Hepatocyte (in vitro differentiated cells): ENCODE results near the gene SHISA6. TPM values are rescaled to one million over a fixed set of nuclear protein-coding genes. Genes with fewer than 3 reads are reported as not detected.

Experiments
- DNase-seq: peaks from one replicate; pipeline ENCODE4 v3.0.0-alpha.2; 2016; ENCODE audit warnings: low spot score
- H2AFZ ChIP-seq: fragments of 200-600 bp; sonication (generic); 2 replicates; pipeline ENCODE4 v1.6.0; 2016; ENCODE audit warnings: antibody characterized with exemption, mild to moderate bottlenecking
- H3K27ac ChIP-seq: fragments of 200-600 bp; sonication (generic); 2 replicates; pipeline ENCODE4 v1.5.1; 2016; ENCODE audit warnings: mild to moderate bottlenecking
- H3K27me3 ChIP-seq: fragments of 200-600 bp; sonication (generic); 2 replicates; pipeline ENCODE4 v1.6.1; 2016
- H3K36me3 ChIP-seq: fragments of 200-600 bp; sonication (generic); replicated peaks from 2 replicates; pipeline ENCODE4 v1.5.1; 2016; ENCODE audit warnings: low read depth; ENCODE audit not compliant: insufficient read depth
- H3K4me1 ChIP-seq: fragments of 200-600 bp; sonication (generic); 2 replicates; pipeline ENCODE4 v1.5.1; 2016; ENCODE audit warnings: mild to moderate bottlenecking, moderate library complexity; ENCODE audit not compliant: insufficient read depth
- H3K4me2 ChIP-seq: fragments of 200-600 bp; sonication (generic); 2 replicates; pipeline ENCODE4 v1.6.0; 2016
- H3K4me3 ChIP-seq: fragments of 200-600 bp; sonication (generic); 2 replicates; pipeline ENCODE4 v1.5.1; 2016; ENCODE audit warnings: mild to moderate bottlenecking
- H3K79me2 ChIP-seq: fragments of 200-600 bp; sonication (generic); 2 replicates; pipeline ENCODE4 v1.6.0; 2017; ENCODE audit warnings: mild to moderate bottlenecking
- H3K9me2 ChIP-seq: fragments of 200-600 bp; sonication (generic); replicated peaks from 2 replicates; pipeline ENCODE4 v1.6.0; 2017; ENCODE audit warnings: mild to moderate bottlenecking; ENCODE audit not compliant: insufficient read depth
- H3K9me3 ChIP-seq: fragments of 200-600 bp; sonication (generic); 2 replicates; pipeline ENCODE4 v1.5.1; 2016; ENCODE audit warnings: low read depth, mild to moderate bottlenecking
- H4K20me1 ChIP-seq: fragments of 200-600 bp; sonication (generic); 2 replicates; pipeline ENCODE4 v1.6.0; 2016; ENCODE audit warnings: mild to moderate bottlenecking; ENCODE audit not compliant: insufficient read depth, poor library complexity, severe bottlenecking
- EZH2 ChIP-seq: fragments of 200-600 bp; sonication (generic); IDR thresholded peaks from 2 replicates; pipeline ENCODE4 v1.6.1; 2016; ENCODE audit warnings: antibody characterized with exemption, mild to moderate bottlenecking, borderline replicate concordance
- EZH2phosphoT487 ChIP-seq: fragments of 200-600 bp; sonication (generic); IDR thresholded peaks from one replicate; pipeline ENCODE4 v1.6.1; 2018; ENCODE audit warnings: antibody characterized with exemption, mild to moderate bottlenecking, low read depth, moderate library complexity; ENCODE audit not compliant: unreplicated experiment, severe bottlenecking
- WGBS: methylation state at CpG from one replicate; pipeline ENCODE4 v1.1.6; 2016; ENCODE audit warnings: low lambda C conversion rate; ENCODE audit errors: missing lambda C conversion rate; 5-methylcytosine and 5-hydroxymethylcytosine counted together
- polyA plus RNA-seq: library from polyadenylated mRNA; unstranded; fragments of >200 nt; fragmentation: Nextera tagmentation; extraction: Ambion mirVana; gene quantifications from 2 replicates; pipeline ENCODE4 v1.2.1, GENCODE V29; 2016
- total RNA-seq: library from RNA; depleted of rRNA; stranded (reverse); fragments of >200 nt; gene quantifications from 2 replicates; pipeline ENCODE4 v1.2.3, GENCODE V29; 2014
- TF ChIP-seq, protein P1 (sequence below): fragments of 200-600 bp; sonication (generic); IDR thresholded peaks from 2 replicates; pipeline ENCODE4 v1.5.1; 2016; ENCODE audit warnings: antibody characterized with exemption, mild to moderate bottlenecking; ENCODE audit not compliant: poor library complexity

The SHISA6 gene
- total and polyA plus RNA-seq, 2 experiments from 2014 or later, result 0.21 to 0.80 TPM

DNA sequence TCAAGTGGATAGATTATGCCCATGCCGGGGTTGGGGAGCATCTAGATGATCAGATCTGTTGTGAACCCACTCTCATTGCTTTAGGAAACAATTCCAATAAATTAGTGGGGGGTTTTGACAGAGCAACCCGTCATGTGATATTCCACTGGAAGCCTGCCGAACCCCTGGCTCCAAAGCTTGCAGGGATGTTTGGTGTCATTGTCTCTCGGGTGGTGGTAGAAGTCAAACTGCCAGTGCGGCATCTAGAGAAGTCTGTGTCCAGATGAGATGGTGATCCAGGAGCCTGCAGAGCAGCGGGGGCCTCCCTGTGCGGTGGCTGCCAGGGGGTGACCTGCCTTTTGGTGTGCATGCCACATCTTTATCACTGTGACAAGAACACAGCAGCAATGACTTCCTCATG lies 91.7 kb downstream of the SHISA6 start:
- Histone ChIP-seq H3K27ac (no peak overlapping the region), H2AFZ (no peak overlapping the region), H4K20me1 (no peaks in the 10 kb centered on the region), H3K4me2 (no peak overlapping the region), H3K36me3 (no peaks in the 10 kb centered on the region), H3K9me2 (no peaks in the 10 kb centered on the region), H3K4me3 (no peak overlapping the region), H3K27me3 (no peaks in the 10 kb centered on the region), H3K4me1 (no peaks in the 10 kb centered on the region), H3K79me2 (no peaks in the 10 kb centered on the region), H3K9me3 (no peaks in the 10 kb centered on the region)
- 90% methylated on average over 7 of the region's 7 CpGs for WGBS
- DNase-seq, result no peak
- TF ChIP-seq EZH2phosphoT487, result no peak
- TF ChIP-seq, protein P1, sequence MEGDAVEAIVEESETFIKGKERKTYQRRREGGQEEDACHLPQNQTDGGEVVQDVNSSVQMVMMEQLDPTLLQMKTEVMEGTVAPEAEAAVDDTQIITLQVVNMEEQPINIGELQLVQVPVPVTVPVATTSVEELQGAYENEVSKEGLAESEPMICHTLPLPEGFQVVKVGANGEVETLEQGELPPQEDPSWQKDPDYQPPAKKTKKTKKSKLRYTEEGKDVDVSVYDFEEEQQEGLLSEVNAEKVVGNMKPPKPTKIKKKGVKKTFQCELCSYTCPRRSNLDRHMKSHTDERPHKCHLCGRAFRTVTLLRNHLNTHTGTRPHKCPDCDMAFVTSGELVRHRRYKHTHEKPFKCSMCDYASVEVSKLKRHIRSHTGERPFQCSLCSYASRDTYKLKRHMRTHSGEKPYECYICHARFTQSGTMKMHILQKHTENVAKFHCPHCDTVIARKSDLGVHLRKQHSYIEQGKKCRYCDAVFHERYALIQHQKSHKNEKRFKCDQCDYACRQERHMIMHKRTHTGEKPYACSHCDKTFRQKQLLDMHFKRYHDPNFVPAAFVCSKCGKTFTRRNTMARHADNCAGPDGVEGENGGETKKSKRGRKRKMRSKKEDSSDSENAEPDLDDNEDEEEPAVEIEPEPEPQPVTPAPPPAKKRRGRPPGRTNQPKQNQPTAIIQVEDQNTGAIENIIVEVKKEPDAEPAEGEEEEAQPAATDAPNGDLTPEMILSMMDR, result no peak
- no peak for TF ChIP-seq EZH2

- no peaks in the 10 kb centered on the region for H4K20me1 ChIP-seq
- no peak overlapping the region for H2AFZ ChIP-seq
- no peaks in the 10 kb centered on the region for H3K27me3 ChIP-seq
- H3K9me2 ChIP-seq, result no peaks in the 10 kb centered on the region
- no peaks in the 10 kb centered on the region for H3K79me2 ChIP-seq
- TF ChIP-seq EZH2 (no peak), EZH2phosphoT487 (no peak)
- TF ChIP-seq, protein P1, result no peak
- 92% methylated on average over 4 of the region's 4 CpGs for WGBS
- no peaks in the 10 kb centered on the region for H3K4me1 ChIP-seq
- no peak overlapping the region for H3K4me2 ChIP-seq
- no peak overlapping the region for H3K4me3 ChIP-seq
- no peak overlapping the region for H3K27ac ChIP-seq
- H3K36me3 ChIP-seq, result no peaks in the 10 kb centered on the region
- no peaks in the 10 kb centered on the region for H3K9me3 ChIP-seq
- DNase-seq, result no peak
Measured at GRCh38 chr17:11334493-11334892, 93.5 kb downstream of the SHISA6 start.

- no peaks in the 10 kb centered on the region for H3K9me3 ChIP-seq
- 86% methylated on average over 5 of the region's 5 CpGs for WGBS
- no peaks in the 10 kb centered on the region for H3K27me3 ChIP-seq
- H3K79me2 ChIP-seq, result no peaks in the 10 kb centered on the region
- no peak overlapping the region for H3K27ac ChIP-seq
- no peaks in the 10 kb centered on the region for H3K36me3 ChIP-seq
- H3K9me2 ChIP-seq, result no peaks in the 10 kb centered on the region
- H3K4me1 ChIP-seq, result no peaks in the 10 kb centered on the region
- no peaks in the 10 kb centered on the region for H4K20me1 ChIP-seq
- no peak overlapping the region for H3K4me2 ChIP-seq
- H3K4me3 ChIP-seq, result no peak overlapping the region
- TF ChIP-seq EZH2, result no peak
- TF ChIP-seq, protein P1, result no peak
- no peak for TF ChIP-seq EZH2phosphoT487
- DNase-seq, result no peak
- H2AFZ ChIP-seq, result no peak overlapping the region
Measured at GRCh38 chr17:11336290-11336689, 95.3 kb downstream of the SHISA6 start.

- TF ChIP-seq, protein P1, result no peak
- TF ChIP-seq EZH2phosphoT487 (no peak), EZH2 (no peak)
- no peaks in the 10 kb centered on the region for H3K4me1 ChIP-seq
- no peaks in the 10 kb centered on the region for H3K79me2 ChIP-seq
- H3K27ac ChIP-seq, result no peak overlapping the region
- no peaks in the 10 kb centered on the region for H3K9me2 ChIP-seq
- H4K20me1 ChIP-seq, result no peaks in the 10 kb centered on the region
- H3K27me3 ChIP-seq, result no peaks in the 10 kb centered on the region
- no peak overlapping the region for H3K4me3 ChIP-seq
- WGBS, result 86% methylated on average over 3 of the region's 3 CpGs
- H3K9me3 ChIP-seq, result no peaks in the 10 kb centered on the region
- no peak overlapping the region for H2AFZ ChIP-seq
- no peak for DNase-seq
- no peaks in the 10 kb centered on the region for H3K36me3 ChIP-seq
- no peak overlapping the region for H3K4me2 ChIP-seq
Measured at GRCh38 chr17:11340803-11341202, 99.8 kb downstream of the SHISA6 start.
